NCI-H1930 (cell line): ENCODE results near the gene SCN7A.

ENCODE experiments used
- DNase-seq, 2 experiments: peaks; one replicate each; lab custom pipeline; 2025; lab: John Stamatoyannopoulos, UW

Gene SCN7A

GRCh38 chr2:166404831-166405568 lies 89.0 kb downstream of the SCN7A start:
- DNase-seq: no peak

DNA sequence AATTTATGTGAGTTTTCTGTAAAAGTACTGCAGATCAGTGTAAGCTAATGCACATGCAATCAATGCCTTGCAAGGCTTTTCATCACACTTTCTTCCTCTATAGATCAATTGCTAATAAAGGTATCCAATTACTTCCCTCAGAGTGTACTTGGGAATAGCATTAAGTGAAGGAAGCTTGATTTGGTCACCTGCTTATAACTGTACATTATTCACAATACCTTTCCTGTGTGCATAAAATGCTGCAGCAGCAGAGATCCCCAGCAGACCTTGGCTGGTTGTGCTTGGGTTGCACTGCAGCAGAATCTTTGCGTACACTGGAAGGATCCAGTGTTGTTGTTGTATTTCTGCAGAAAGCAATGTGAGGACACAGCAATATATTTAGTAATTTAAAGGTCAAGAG lies 99.8 kb downstream of the SCN7A start:
- no peak for DNase-seq

- no peak for DNase-seq
Measured at GRCh38 chr2:166393008-166393407, 101.0 kb downstream of the SCN7A start.

DNA sequence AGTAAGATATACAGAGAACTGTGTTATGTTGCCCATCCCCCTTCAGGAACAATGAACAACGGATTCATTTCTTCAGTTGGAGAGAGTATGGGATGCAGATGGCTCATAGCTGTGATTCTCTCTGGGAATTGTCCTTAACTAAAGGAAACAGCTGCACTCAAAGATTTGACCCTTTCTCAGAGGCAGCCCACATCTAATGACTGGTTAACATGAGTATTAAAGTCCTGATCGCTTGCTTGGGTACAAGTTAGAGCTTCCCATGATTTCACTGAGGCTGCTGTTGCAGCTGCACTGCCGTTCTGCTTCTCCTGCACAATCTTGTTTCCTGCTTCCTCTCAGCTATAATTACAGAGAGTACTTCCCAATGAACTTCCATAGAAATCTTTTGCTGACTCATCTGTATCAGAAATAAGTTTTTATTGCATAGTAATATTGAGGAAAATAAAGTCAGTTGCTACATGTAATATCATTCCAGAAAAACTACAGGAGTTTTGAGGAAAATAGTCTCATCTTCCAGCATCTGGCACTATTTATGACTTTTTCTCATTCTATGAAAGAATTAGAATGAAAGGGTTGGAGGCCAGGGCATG lies 105.5 kb downstream of the SCN7A start:
- DNase-seq: no peak

- no peak for DNase-seq
Measured at GRCh38 chr2:166385313-166385712, 108.7 kb downstream of the SCN7A start.

DNA sequence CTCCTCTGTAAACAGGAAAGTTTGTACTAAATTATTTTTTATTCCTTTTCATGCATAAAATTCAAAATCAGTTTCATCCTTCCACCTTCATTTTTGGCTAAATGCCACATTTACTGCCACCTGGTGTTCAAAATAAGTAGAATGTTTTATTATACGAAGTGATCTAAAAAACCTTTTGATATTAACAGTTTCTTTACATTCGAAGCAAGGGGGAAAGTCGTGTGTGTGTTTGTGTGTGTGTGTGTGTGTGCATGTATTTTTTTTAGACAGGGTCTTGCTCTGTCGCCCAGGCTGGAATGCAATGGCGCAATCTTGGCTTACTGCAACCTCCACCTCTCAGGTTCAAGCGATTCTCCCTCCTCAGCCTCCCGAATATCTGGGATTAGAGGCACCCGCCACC lies 109.3 kb downstream of the SCN7A start:
- DNase-seq: no peak

DNA sequence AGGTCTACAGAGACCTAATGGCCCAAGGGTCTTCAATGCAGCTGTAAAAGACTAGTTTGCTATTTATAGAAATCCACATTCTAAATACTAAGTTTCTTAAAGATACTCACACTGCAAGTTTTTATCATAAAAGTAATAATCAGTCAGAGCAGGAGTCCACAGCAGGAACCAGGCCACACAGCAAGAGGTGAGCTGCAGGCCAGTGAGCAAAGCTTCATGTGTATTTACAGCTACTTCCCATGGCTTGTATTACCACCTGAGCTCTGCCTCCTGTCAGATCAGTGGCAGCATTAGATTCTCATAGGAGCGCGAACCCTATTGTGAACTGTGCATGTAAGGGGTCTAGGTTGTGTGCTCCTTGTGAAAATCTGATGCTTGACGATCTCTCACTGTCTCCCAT lies 111.6 kb downstream of the SCN7A start:
- DNase-seq: no peak

GRCh38 chr2:166380615-166381014 lies 113.4 kb downstream of the SCN7A start:
- DNase-seq: no peak

GRCh38 chr2:166376873-166377272 lies 117.2 kb downstream of the SCN7A start:
- no peak for DNase-seq

GRCh38 chr2:166376488-166376828 lies 117.6 kb downstream of the SCN7A start:
- no peak for DNase-seq

- peak; percentile 84 to 87 for DNase-seq
Measured at GRCh38 chr2:166375736-166376487, 118.1 kb downstream of the SCN7A start, which contains the start of gene SCN9A. SCN9A (minus strand) TSS chr2:166375944; CDS start chr2:166311756, 64,188 bp downstream.

- DNase-seq: peak; percentile 49 to 60
Measured at GRCh38 chr2:166375195-166375735, 118.8 kb downstream of the SCN7A start.

- DNase-seq: peak; percentile 48 to 82
Measured at GRCh38 chr2:166373951-166374350, 120.1 kb downstream of the SCN7A start.

GRCh38 chr2:166373539-166373938 lies 120.5 kb downstream of the SCN7A start:
- DNase-seq: no peak

DNA sequence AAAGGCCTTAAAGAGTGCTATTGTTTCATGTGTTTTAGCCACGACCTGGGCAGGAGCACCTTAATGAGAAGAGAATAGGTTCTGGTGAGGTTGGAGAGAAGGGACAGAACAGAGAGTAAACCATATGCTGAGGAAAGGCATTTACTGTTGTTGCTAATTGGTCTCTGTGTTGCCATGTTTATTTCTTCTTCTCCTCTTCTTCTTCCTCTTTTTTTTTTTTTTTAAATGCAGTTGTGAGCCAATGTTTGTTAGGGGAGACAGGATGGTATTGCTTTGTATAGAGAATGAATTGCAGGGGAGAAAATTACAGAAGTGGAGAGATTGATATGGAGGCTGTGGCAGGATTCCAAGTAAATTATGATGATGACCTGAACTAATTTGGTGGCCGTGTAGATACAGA lies 120.9 kb downstream of the SCN7A start:
- peak; percentile 41 to 46 for DNase-seq

- DNase-seq: no peak
Measured at GRCh38 chr2:166372046-166372445, 122.0 kb downstream of the SCN7A start.

DNA sequence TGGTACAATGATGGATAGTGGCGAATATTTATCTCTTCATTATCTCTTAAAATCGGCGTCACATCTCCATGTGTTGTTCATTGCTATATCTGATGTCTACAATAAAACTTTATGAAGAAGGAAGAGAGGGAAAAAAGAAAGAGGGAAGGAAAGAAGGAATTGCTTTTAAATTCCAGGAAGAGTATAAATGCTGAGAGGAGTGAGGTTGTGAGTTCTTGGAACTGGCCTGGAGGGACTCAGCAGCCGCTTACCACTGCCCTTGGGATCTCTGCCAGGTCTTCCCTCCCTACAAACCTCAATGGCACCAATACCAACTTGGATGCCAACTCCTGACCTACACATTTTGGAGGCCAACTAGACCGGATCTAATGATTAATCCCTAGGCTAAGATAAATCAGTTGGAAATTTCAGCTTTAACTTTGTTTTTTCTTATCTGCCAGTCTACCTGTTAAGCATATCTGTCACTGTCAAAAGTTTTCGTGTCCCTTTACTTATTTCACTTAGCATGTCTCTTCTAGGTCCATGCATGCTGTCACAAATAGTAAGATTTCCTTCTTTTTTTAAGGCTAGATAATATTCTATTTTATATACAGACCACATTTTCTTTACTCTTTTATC lies 128.1 kb downstream of the SCN7A start:
- DNase-seq: no peak

- no peak for DNase-seq
Measured at GRCh38 chr2:166365239-166365638, 128.8 kb downstream of the SCN7A start.

- no peak for DNase-seq
Measured at GRCh38 chr2:166364476-166365161, 129.4 kb downstream of the SCN7A start.

DNA sequence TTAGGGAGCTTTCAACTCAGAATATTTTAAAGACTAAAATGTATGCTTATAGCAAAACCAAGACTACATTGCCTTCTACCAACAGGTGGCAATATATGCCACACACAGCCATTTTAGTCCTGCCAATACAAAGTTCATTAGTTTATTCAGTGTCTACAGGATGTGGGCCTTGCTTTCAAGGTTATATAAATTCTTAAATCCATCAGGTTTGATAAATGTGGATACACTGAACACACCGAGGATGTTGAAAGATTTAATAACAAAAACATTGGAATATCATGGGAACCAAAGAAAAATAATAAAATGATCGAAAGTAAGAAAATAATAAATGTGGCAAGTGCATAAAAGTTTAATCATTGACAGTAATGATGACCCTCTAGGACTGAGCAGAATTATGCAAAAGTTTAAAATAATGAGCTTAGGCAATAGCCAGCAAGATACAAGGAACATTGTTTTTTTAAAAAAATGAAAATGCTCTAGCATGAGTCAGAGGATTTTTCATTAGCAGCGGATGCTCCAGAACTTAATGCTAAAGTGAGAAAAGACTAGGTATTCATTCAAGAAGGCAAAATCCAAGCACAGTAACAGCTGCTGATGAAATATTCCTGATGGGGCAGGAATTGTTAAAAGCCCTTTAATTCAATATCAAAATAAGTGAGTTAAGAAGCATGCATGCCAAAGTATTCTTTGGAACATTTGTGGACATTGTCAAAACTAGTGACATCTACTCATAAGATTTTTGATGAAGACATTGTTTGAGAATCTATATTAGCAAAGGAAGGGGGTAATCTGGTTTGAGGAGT lies 132.5 kb downstream of the SCN7A start:
- no peak for DNase-seq

DNA sequence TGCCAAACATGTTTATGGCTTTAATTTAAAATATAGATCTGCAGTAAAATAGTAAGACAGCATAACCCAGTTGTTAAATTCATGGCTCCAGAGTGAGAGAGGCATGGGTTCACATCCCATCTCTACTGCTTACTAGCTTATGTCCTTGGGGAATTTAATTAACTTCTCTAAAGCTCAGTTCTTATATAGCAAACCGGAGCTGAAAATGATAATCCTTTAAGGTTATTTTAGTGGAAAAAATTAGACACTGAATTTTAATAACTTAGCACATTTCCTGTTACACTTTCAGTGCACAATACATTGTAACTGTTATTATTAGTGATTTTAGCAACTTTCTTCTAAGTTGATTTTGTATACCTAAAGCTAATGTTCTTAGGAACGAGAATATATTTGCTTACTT lies 133.1 kb downstream of the SCN7A start:
- DNase-seq: no peak
